H1 (cell line): ENCODE measurements around the gene SEMA3F. TPM values are rescaled to one million over a fixed set of nuclear protein-coding genes. Genes with fewer than 3 reads are reported as not detected.

Experiments used
- CTCF ChIA-PET: fragments of 300-600 bp; sonication (Branson Sonifier 250); formaldehyde crosslinking; loops from one replicate; lab custom pipeline; 2021; ENCODE audit not compliant: partially characterized antibody; lab: Charles Lee
- POLR2A ChIA-PET: fragments of 300-600 bp; sonication (Branson Sonifier 250); formaldehyde crosslinking; loops from one replicate; lab custom pipeline; 2021; ENCODE audit warnings: inconsistent platforms; ENCODE audit not compliant: partially characterized antibody; lab: Charles Lee
- DNase-seq, 2 experiments: peaks; one replicate each; pipeline versions ENCODE4 v3.0.0 to v3.0.0-alpha.2; 2010 to 2022; ENCODE audit warnings: low spot score in 2 of 2, low read depth in 1 of 2, mixed read lengths in 1 of 2
- FAIRE-seq: peaks from 2 replicates; lab custom pipeline; 2011; peaks lifted over from hg19 to GRCh38; lab: Jason Lieb, UNC
- H2AFZ ChIP-seq: 2 replicates; pipeline ENCODE4 v1.8.1; 2012; ENCODE audit warnings: low read length, inconsistent platforms
- H2AK5ac ChIP-seq: 2 replicates; pipeline ENCODE4 v1.6.1; 2013; ENCODE audit warnings: low read depth, low read length
- H2BK120ac ChIP-seq: replicated peaks from 2 replicates; pipeline ENCODE3; 2013; ENCODE audit warnings: low read depth, low read length, inconsistent platforms
- H2BK12ac ChIP-seq: 2 replicates; pipeline ENCODE4 v1.6.1; 2013; ENCODE audit warnings: low read depth, low read length
- H2BK15ac ChIP-seq: 2 replicates; pipeline ENCODE4 v1.6.1; 2013; ENCODE audit warnings: low read length
- H2BK20ac ChIP-seq: 2 replicates; pipeline ENCODE4 v1.6.1; 2013; ENCODE audit warnings: low read length
- H2BK5ac ChIP-seq: 2 replicates; pipeline ENCODE4 v1.6.1; 2013; ENCODE audit warnings: low read depth, low read length
- H3K14ac ChIP-seq: 2 replicates; pipeline ENCODE4 v1.6.1; 2013; ENCODE audit warnings: inconsistent platforms; ENCODE audit not compliant: insufficient read length
- H3K18ac ChIP-seq: 2 replicates; pipeline ENCODE4 v1.6.1; 2013; ENCODE audit warnings: low read length; ENCODE audit errors: extremely low read depth
- H3K23ac ChIP-seq: 2 replicates; pipeline ENCODE4 v1.6.1; 2013; ENCODE audit warnings: inconsistent platforms; ENCODE audit not compliant: insufficient read length
- H3K23me2 ChIP-seq: 2 replicates; pipeline ENCODE4 v1.6.1; 2013; ENCODE audit warnings: low read depth, low read length
- H3K27ac ChIP-seq: 2 replicates; pipeline ENCODE4 v1.6.1; 2011; ENCODE audit warnings: low read depth, low read length, inconsistent platforms
- H3K27me3 ChIP-seq, 4 experiments: replicated peaks in 1 of 4; 1 replicate in 1 of 4; 2 replicates in 3 of 4; pipeline versions ENCODE4 v1.6.1 to v1.8.1; 2011 to 2013; ENCODE audit warnings: low read length in 3 of 4, mild to moderate bottlenecking in 3 of 4, inconsistent platforms in 2 of 4, mixed read lengths in 2 of 4, moderate library complexity in 1 of 4; ENCODE audit not compliant: control insufficient read depth in 3 of 4, insufficient read depth in 3 of 4; ENCODE audit errors: extremely low read depth in 1 of 4
- H3K36me3 ChIP-seq, 4 experiments: 2 replicates each; pipeline versions ENCODE4 v1.6.1 to v1.8.1; 2011 to 2013; ENCODE audit warnings: mild to moderate bottlenecking in 4 of 4, low read length in 3 of 4, moderate library complexity in 2 of 4, control low read depth in 1 of 4, inconsistent platforms in 1 of 4; ENCODE audit not compliant: insufficient read depth in 4 of 4, control insufficient read depth in 2 of 4
- H3K4ac ChIP-seq: replicated peaks from 2 replicates; pipeline ENCODE3; 2013; ENCODE audit warnings: low read length, low read depth, mixed read lengths, inconsistent platforms; ENCODE audit not compliant: insufficient read length
- H3K4me1 ChIP-seq, 4 experiments: replicated peaks in 1 of 4; 1 replicate in 1 of 4; 2 replicates in 3 of 4; pipeline versions ENCODE4 v1.6.1 to v1.8.1; 2011 to 2013; ENCODE audit warnings: low read length in 3 of 4, inconsistent platforms in 2 of 4, mixed read lengths in 1 of 4; ENCODE audit not compliant: insufficient read depth in 4 of 4, control insufficient read depth in 3 of 4
- H3K4me2 ChIP-seq, 2 experiments: 2 replicates each; pipeline versions ENCODE4 v1.6.1 to v1.8.1; 2011 to 2013; ENCODE audit warnings: low read depth in 2 of 2, low read length in 2 of 2, control low read depth in 1 of 2, inconsistent platforms in 1 of 2, mild to moderate bottlenecking in 1 of 2; ENCODE audit not compliant: insufficient read depth in 1 of 2
- H3K4me3 ChIP-seq, 4 experiments: fragments of 200-600, 300-600 bp in 1 of 4; sonication (generic), shearing (Covaris generic), sonication (Bioruptor Twin) in 1 of 4; 2 replicates each; pipeline versions ENCODE4 v1.5.1 to v1.8.1; 2011 to 2016; ENCODE audit warnings: low read length in 4 of 4, low read depth in 3 of 4, control low read depth in 2 of 4, inconsistent platforms in 2 of 4, mild to moderate bottlenecking in 2 of 4, mixed read lengths in 1 of 4, moderate library complexity in 1 of 4; ENCODE audit not compliant: insufficient read depth in 2 of 4; ENCODE audit errors: extremely low read depth in 1 of 4
- H3K56ac ChIP-seq: replicated peaks from 2 replicates; pipeline ENCODE3; 2013; ENCODE audit warnings: low read depth, mild to moderate bottlenecking, mixed read lengths, low read length, inconsistent platforms; ENCODE audit not compliant: insufficient read length
- H3K79me1 ChIP-seq: 2 replicates; pipeline ENCODE4 v1.6.1; 2013; ENCODE audit warnings: low read depth, low read length, control low read depth
- H3K79me2 ChIP-seq, 2 experiments: 2 replicates each; pipeline versions ENCODE4 v1.6.1 to v1.8.1; 2012 to 2013; ENCODE audit warnings: low read length in 2 of 2, mild to moderate bottlenecking in 2 of 2, inconsistent platforms in 1 of 2; ENCODE audit not compliant: insufficient read depth in 2 of 2, control insufficient read depth in 1 of 2
- H3K9ac ChIP-seq, 4 experiments: replicated peaks in 1 of 4; 1 replicate in 1 of 4; 2 replicates in 3 of 4; pipeline versions ENCODE4 v1.6.1 to v1.8.1; 2011 to 2013; ENCODE audit warnings: low read depth in 3 of 4, low read length in 3 of 4, control low read depth in 2 of 4, mild to moderate bottlenecking in 2 of 4, moderate library complexity in 2 of 4, inconsistent platforms in 1 of 4; ENCODE audit errors: extremely low read depth in 1 of 4
- H3K9me3 ChIP-seq, 2 experiments: 2 replicates each; pipeline versions ENCODE4 v1.6.1 to v1.8.1; 2012 to 2013; ENCODE audit warnings: mild to moderate bottlenecking in 2 of 2, moderate library complexity in 2 of 2, control low read depth in 1 of 2, inconsistent platforms in 1 of 2, low read depth in 1 of 2, low read length in 1 of 2, mixed read lengths in 1 of 2; ENCODE audit not compliant: insufficient read depth in 2 of 2
- H4K20me1 ChIP-seq, 2 experiments: replicated peaks in 1 of 2; 2 replicates each; pipeline versions ENCODE3 to v1.8.1; 2011 to 2013; ENCODE audit warnings: inconsistent platforms in 2 of 2, low read length in 2 of 2, mild to moderate bottlenecking in 1 of 2; ENCODE audit not compliant: insufficient read depth in 2 of 2, control insufficient read depth in 1 of 2
- H4K5ac ChIP-seq: 2 replicates; pipeline ENCODE4 v1.6.1; 2013; ENCODE audit warnings: low read length, low read depth, mixed read lengths, inconsistent platforms; ENCODE audit not compliant: insufficient read length
- H4K8ac ChIP-seq: 2 replicates; pipeline ENCODE4 v1.8.0; 2013; ENCODE audit warnings: mild to moderate bottlenecking, moderate library complexity, low read length, inconsistent platforms; ENCODE audit not compliant: insufficient read depth; ENCODE audit errors: extremely low read depth
- H4K91ac ChIP-seq: replicated peaks from 2 replicates; pipeline ENCODE3; 2013; ENCODE audit warnings: low read length, mixed read lengths, inconsistent platforms; ENCODE audit not compliant: insufficient read length
- ATF2 ChIP-seq: IDR thresholded peaks from 2 replicates; pipeline ENCODE4 v1.6.1; 2012; ENCODE audit warnings: low read length, inconsistent platforms
- CEBPB ChIP-seq: IDR thresholded peaks from 2 replicates; pipeline ENCODE4 v1.6.1; 2012; ENCODE audit warnings: low read depth, low read length
- CTBP2 ChIP-seq: IDR thresholded peaks from 2 replicates; pipeline ENCODE4 v1.7.0; 2011; ENCODE audit warnings: borderline replicate concordance, mild to moderate bottlenecking, moderate library complexity, mixed read lengths, low read length; ENCODE audit not compliant: insufficient read depth, insufficient read length
- EZH2 ChIP-seq: fragments of 200-600 bp; sonication (generic); IDR thresholded peaks from 2 replicates; pipeline ENCODE4 v1.7.1; 2012; ENCODE audit warnings: low read depth, mild to moderate bottlenecking, moderate library complexity, low read length, inconsistent platforms; ENCODE audit not compliant: severe bottlenecking
- POLR2A ChIP-seq, 2 experiments: IDR thresholded peaks; 1 replicate in 1 of 2; 2 replicates in 1 of 2; pipeline ENCODE4 v1.6.1; 2011; ENCODE audit warnings: low read depth in 2 of 2, low read length in 2 of 2, mild to moderate bottlenecking in 2 of 2; ENCODE audit errors: control extremely low read depth in 1 of 2
- RAD21 ChIP-seq, 2 experiments: IDR thresholded peaks in 1 of 2; conservative IDR thresholded peaks in 1 of 2; 2 replicates each; pipeline ENCODE4 v1.6.1; 2011; ENCODE audit warnings: low read depth in 2 of 2, low read length in 2 of 2, improper control_type of control experiment in 1 of 2, inconsistent platforms in 1 of 2, mild to moderate bottlenecking in 1 of 2, moderate library complexity in 1 of 2
- YY1 ChIP-seq: IDR thresholded peaks from 2 replicates; pipeline ENCODE4 v1.6.1; 2011; ENCODE audit warnings: low read depth, mild to moderate bottlenecking, low read length
- WGBS, 2 experiments: shearing (Covaris generic) in 1 of 2; methylation state at CpG; one replicate each; pipeline versions ENCODE4 v1.1.6 to v1.1.7; 2013 to 2015; ENCODE audit warnings: low lambda C conversion rate in 2 of 2, mixed read lengths in 2 of 2, inconsistent platforms in 1 of 2, low coverage in 1 of 2, missing lambda C conversion rate in 1 of 2; ENCODE audit not compliant: insufficient replicate concordance in 2 of 2, insufficient coverage in 1 of 2, insufficient read length in 1 of 2; ENCODE audit errors: extremely low coverage in 1 of 2, missing lambda C conversion rate in 1 of 2; 5-methylcytosine and 5-hydroxymethylcytosine counted together
- polyA plus RNA-seq, 7 experiments: library from polyadenylated mRNA; depleted of rRNA in 3 of 7; stranded (reverse) in 5 of 7; unstranded in 2 of 7; fragments of >200 nt in 5 of 7; fragments of 200-250 nt in 2 of 7; gene quantifications; 1 replicate in 5 of 7; 2 replicates in 1 of 7; 4 replicates in 1 of 7; pipeline versions ENCODE4 v1.2.1 to v1.2.3, GENCODE V29; 2011 to 2013; ENCODE audit warnings: missing spikeins in 2 of 7, mixed read lengths in 2 of 7
- total RNA-seq: library from RNA; stranded (reverse); fragmentation: NEBNext Ultra II Directional; extraction: Animal tissue kit (Norgen Biotek cat#: 25700); gene quantifications from 2 replicates; pipeline ENCODE4 v1.2.1, GENCODE V29; 2021

SEMA3F gene
- total and polyA plus RNA-seq, 2 of the 8 experiments (the other 6 are each of a cell fraction or from before 2014, with no cell fraction given) = 20.3 to 37.0 TPM

- FAIRE-seq (no peak), DNase-seq (peak in 1 of 2 experiments; percentile 71)
- ChIA-PET CTCF (interaction anchor here (0.6 to 2.0 kb wide), 23 partner anchors 9 to 246 kb away, joined by 3 to 21 read pairs (median 4); no protein-coding TSS in a partner anchor), POLR2A (interaction anchor here (0.9 to 6.6 kb wide), 16 partner anchors 9 to 108 kb away, joined by 3 to 65 read pairs (median 6); partner anchors contain the start of gene GNAT1)
- no peak overlapping the region for H3K23ac ChIP-seq
- H2BK12ac ChIP-seq = peak overlapping the region; percentile 84; the same call in 1 of the 2 replicates
- peak overlapping the region; percentile 98 for H3K4ac ChIP-seq
- H3K27me3 ChIP-seq = peaks cover 2 to 19% (median 15%) of the 10 kb centered on the region in 4 experiments; a peak in 6 of 7 replicates
- H4K8ac ChIP-seq = peak overlapping the region; percentile 32; the same call in 1 of the 2 replicates
- H2AFZ ChIP-seq = no peak overlapping the region
- H2BK5ac ChIP-seq = peak overlapping the region; percentile 93; the same call in 1 of the 2 replicates
- H3K79me2 ChIP-seq = peaks cover 0 to 24% of the 10 kb centered on the region in 2 experiments; a peak in 2 of 4 replicates
- H2BK15ac ChIP-seq = peak overlapping the region; percentile 92
- peak overlapping the region; percentile 34; the same call in 1 of the 2 replicates for H3K27ac ChIP-seq
- H3K36me3 ChIP-seq = peaks cover 4 to 12% (median 9%) of the 10 kb centered on the region in 4 experiments; a peak in 5 of 8 replicates
- H2BK120ac ChIP-seq = peak overlapping the region; percentile 48
- peak overlapping the region in 2 of 4 experiments; percentile 51 to 54; a peak in 4 of 7 replicates for H3K9ac ChIP-seq
- H3K14ac ChIP-seq = no peak overlapping the region
- H3K56ac ChIP-seq = peak overlapping the region; percentile 54
- H3K4me2 ChIP-seq = peak overlapping the region; percentile 94 to 97
- H3K4me3 ChIP-seq = peak overlapping the region; percentile 69 to 78 (median 72)
- H3K79me1 ChIP-seq = peaks cover 12% of the 10 kb centered on the region
- H3K23me2 ChIP-seq = peaks cover 17% of the 10 kb centered on the region; the same call in 1 of the 2 replicates
- peaks cover 3 to 12% of the 10 kb centered on the region in 2 experiments for H4K20me1 ChIP-seq
- no peak overlapping the region for H2AK5ac ChIP-seq
- H3K4me1 ChIP-seq = peaks cover 0 to 37% (median 29%) of the 10 kb centered on the region in 4 experiments; a peak in 6 of 7 replicates
- peak overlapping the region; percentile 60 for H4K5ac ChIP-seq
- H4K91ac ChIP-seq = peak overlapping the region; percentile 97
- H3K18ac ChIP-seq = peak overlapping the region; percentile 97
- peak overlapping the region; percentile 55; the same call in 1 of the 2 replicates for H2BK20ac ChIP-seq
- WGBS, 2 experiments = 10% methylated on average over 15 of the region's 20 CpGs; no CpG with 5 or more reads in 1 of the 2 experiments
- no peaks in the 10 kb centered on the region for H3K9me3 ChIP-seq
- peak; percentile 87 for TF ChIP-seq CTBP2
- no peak for TF ChIP-seq EZH2
- TF ChIP-seq RAD21 (IDR thresholded peaks at IDR 0.05 in 1 of 2, conservative IDR thresholded peaks at IDR 0.05 in 1 of 2; ENCODE audit: low read depth in 2 of 2, low read length in 2 of 2) = no peak; a peak in 1 of 4 replicates
- TF ChIP-seq ATF2 = no peak
- peak; percentile 40; the same call in 1 of the 2 replicates for TF ChIP-seq YY1
- no peak for TF ChIP-seq CEBPB
- peak in 1 of 2 experiments; percentile 56; a peak in 2 of 3 replicates for TF ChIP-seq POLR2A (IDR thresholded peaks at IDR 0.05; ENCODE audit: control extremely low read depth in 1 of 2, low read depth in 2 of 2, low read length in 2 of 2)
Observed at GRCh38 chr3:50156549-50157493, 1.7 kb downstream of the SEMA3F start.
